ENCODE data around the gene GNA15.
A peak's percentile ranks its signal among the peaks of the same experiment; 100 is the strongest.

GNA15 gene

DNA sequence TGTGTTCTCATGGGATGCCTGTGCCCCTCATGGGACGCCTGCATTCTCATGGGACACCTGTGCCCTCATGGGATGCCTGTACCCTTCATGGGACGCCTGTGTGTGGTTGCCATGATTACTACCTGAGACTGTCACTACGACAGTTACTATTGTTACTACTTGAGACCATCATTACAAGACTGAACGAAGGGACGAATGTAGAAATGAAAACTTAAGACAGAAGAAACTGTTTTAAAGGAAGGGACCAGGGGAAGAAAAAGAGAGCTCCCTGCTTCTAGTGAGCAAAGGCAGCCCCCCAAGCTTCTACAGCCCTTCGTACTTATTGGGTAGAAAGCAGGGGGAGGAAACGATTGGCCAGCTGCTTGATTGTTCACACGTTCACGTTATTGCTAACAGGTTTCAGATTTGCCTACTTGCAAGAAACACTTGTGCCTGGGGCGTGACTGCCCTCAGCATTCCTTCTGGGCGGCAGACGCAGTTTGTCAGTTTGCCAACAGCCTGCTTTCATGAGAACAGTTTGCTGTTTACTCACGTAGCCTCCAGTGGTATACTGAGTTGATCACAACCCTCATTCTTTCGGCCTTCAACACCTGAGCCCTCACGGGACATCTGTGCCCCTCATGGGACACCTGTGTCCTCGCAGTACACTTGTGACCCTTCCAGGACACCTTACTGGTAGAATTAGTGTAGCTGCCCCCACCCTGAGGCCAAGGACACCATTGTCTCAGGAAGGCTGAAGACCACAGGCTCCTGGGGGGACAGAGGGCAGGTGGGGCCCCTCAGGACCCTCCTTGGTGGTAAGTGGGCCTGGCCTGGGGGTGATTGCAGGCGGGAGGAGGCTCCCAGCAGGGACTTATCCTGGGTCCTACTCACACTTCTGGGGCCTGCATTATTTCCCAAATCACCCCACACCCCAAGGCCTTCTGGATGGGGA lies 40.2 kb downstream of the GNA15 start:
- DNase-seq (ENCODE audit: low read depth in 2 of 2): no peak

GRCh38 chr19:3176715-3177501 lies 41.1 kb downstream of the GNA15 start:
- DNase-seq (ENCODE audit: low read depth in 2 of 2): peak in 1 of 2 donors; percentile 68

DNA sequence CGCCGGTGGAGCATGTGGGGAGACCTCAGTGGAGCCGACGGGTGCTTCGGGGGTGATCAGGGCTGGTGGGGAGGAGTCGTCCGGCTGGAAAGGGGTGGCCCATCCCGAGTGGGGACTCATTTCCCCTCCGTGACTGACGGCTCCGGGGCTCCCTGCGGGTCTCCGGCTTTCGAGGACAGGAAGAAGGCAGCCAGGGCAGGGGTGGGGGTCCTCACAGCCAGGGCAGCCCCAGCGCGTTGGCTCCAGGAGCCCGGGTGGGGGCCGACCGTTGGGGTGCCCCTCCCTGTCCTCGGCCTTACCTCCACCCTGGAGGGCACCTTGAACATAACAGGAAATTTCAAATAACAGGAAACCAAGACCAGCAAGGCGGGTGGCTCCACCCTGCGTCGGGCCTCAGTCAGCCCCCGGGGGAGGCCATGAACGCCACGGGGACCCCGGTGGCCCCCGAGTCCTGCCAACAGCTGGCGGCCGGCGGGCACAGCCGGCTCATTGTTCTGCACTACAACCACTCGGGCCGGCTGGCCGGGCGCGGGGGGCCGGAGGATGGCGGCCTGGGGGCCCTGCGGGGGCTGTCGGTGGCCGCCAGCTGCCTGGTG lies 42.6 kb downstream of the GNA15 start, which contains the start of gene S1PR4:
Gene S1PR4, plus strand, starts transcription at position 393 of the 596 bp plus-strand sequence. Its CDS starts 24 bp downstream, at position 417.
- peak in 1 of 2 donors; percentile 51 for DNase-seq (ENCODE audit: low read depth in 2 of 2)

GRCh38 chr19:3178973-3179738 lies 43.3 kb downstream of the GNA15 start:
- no peak for DNase-seq (ENCODE audit: low read depth in 2 of 2)

DNA sequence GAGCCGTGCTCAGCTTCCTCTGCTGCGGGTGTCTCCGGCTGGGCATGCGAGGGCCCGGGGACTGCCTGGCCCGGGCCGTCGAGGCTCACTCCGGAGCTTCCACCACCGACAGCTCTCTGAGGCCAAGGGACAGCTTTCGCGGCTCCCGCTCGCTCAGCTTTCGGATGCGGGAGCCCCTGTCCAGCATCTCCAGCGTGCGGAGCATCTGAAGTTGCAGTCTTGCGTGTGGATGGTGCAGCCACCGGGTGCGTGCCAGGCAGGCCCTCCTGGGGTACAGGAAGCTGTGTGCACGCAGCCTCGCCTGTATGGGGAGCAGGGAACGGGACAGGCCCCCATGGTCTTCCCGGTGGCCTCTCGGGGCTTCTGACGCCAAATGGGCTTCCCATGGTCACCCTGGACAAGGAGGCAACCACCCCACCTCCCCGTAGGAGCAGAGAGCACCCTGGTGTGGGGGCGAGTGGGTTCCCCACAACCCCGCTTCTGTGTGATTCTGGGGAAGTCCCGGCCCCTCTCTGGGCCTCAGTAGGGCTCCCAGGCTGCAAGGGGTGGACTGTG lies 44.0 kb downstream of the GNA15 start:
- no peak for DNase-seq (ENCODE audit: low read depth in 2 of 2)

DNA sequence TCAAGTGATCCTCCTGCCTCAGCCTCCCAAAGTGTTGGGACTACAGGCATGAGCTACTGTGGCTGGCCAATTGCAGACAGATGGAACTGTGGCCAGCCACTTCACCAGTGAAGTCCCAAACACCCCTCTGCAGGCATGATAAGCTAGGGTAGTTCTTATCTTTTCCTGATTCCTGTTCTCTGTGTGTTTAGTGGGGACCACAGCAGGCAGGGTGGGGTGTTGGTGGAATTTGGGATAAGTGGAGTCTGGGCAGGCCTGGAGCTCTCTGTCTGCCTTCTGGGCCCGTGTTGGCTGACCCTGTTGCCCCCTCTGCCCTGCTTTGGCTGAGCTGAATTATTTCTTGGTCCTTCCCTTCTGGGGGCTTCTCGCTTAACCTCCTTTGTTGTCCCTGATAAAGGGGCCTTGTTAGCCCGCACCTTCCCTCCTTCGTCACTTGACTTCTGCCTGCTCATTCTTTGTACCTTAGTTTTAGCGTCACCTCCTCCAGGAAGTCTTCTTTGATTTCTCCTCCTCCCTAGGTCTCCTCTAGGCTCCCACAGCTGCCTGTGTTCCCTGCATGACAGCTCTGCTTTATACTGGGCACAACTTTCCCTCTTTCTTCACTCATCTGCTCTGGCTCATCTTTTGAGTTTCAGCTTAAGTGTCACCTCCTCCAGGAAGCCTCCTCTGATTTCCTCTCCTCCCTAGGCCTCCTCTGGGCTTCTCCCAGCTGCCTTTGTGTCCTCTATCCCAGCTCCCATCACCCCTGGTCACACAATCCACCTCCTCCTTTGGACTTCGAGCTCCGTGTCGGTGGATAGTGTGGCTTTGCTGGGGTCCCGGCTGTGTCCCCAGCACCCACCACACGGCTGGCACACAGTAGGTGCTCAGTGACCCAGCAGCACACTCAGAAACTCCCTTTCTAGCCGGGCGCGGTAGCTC lies 48.1 kb downstream of the GNA15 start:
- no peak for DNase-seq (ENCODE audit: low read depth in 2 of 2)

DNA sequence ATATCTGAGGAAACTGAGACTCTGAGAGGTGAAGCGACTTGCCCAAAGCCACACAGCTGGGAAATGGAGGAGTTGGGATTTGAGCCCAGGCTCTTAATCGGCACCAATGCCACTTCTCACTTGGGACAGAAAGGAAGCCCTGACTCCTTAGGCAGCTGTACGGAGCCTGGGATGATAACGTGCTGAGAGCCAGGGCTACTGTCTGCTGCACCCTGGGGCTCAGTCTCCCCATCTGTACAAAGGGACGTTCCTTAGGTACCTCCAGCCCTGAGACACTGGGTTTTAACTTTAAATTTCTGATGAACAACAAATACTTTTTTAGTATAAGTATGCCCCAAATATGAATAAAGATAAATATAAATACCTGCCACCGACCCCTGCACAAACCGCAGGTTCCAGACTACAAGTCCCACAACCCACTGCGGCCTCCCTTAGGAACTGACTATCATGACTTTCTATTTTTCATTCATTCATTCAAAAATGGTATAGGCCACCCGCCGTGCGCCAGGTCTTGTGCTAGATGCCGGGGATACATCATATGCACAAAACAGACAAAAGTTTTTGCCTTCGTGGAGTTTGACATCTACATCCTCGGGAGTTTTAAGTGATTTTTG lies 49.1 kb downstream of the GNA15 start:
- peak in 1 of 2 donors; percentile 64 for DNase-seq (ENCODE audit: low read depth in 2 of 2)

- DNase-seq (ENCODE audit: low read depth in 2 of 2): peak; percentile 88 to 91
These were observed 49.8 kb downstream of the GNA15 start, which contains the start of gene NCLN for GRCh38 chr19:3185461-3186159. NCLN (plus strand) TSS chr19:3185930; CDS start chr19:3186031, 101 bp downstream.

DNA sequence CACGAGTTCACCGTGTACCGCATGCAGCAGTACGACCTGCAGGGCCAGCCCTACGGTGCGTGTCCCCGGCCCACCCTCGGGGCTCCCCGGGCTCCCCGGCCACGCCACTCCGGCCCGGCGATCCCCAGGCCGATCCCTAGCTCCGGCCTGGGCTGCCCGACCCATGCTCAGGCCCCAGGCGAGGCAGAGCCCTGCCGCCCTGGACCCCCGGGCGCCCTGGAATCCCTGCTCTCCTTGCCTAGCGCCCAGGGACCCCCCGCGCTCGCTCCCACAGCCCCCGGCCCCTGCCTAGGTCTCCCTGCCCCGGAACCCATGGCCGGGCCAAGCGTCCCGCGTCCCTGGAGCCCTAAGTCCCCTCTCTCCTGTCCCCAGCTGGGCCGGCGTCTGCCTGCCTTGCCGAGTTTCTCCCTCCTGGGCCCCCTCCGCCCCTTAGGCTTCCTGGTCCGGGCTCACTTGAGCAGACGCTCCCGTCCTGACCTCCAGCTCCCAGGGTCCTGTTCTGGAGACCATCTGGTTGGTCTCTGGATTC lies 50.4 kb downstream of the GNA15 start:
- DNase-seq (ENCODE audit: low read depth in 2 of 2): no peak

DNA sequence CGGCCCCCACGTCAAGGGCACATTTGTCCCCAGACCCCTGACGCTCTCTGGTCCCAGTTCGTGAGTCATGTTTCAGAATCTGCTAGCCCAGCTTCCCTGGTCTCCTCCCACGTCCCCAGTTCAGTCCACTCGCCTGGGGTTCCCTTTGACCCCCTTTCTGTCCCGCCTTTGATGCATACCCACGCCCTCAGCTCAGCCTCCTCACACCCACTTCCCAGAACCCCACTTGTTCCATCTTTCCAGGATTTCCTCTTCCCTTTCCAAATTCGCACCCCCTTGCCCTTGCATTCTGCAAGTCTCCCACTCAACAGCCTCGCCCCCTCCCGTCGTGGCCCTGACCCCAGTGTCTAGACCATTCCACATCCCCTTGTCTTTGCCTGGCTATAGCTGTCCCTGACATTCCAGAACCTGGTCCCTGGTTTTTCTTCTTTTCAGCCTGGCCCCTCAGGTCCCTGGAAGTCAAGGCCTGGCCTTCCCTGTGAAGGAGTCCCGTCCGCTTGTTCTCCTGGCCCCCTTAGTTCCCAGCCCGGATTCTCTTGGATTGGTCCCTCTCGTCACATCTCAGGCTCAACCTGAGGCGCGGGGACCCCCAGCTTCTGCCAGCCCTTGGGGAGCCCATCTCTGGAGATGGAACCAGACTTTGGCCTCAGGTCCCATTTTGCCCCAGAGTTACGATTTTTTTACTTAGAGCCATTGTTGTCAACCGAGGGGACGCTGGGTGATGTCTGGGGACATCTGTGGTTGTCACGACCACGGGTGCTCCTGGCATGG lies 51.2 kb downstream of the GNA15 start:
- DNase-seq (ENCODE audit: low read depth in 2 of 2): no peak

DNA sequence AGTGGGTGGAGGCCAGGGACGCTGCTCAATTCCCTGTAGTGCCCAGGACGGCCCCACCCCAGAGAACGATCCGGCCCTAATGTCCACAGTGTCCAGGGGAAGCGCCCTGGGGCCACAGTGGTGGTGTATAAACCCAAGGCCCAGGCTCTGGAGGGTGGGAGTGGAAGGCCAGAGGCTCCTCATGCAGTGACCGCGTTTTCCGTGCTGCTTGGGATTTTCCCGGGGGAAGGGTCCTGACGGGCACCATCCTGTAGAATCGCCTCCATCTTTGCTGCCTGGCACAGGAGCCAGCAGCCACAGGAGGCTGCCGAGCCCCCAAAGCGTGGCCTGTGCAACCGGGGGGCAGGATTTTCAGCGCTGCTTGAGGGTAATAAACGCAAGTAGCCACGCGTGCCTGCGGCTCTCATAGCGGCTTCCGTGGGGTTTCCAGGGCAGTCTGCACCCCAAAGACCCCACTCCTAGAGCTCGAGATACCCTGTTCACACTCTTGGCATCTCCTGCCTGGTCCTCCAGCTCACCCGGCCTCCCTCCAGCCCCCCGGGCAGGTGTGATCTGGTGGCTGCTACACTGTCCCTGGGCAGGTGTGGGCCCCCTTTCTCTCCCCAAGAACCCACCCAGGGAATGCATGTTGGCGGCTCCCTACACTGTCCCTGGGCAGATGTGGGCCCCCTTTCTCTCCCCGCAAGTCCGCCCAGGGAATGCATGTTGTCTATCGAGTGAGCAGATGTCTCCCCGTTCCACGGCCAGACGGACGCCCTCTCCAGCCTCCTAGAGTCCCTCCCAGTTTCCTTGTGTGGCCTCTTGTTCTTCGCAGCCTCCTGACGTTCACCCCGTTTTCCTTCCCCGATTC lies 52.1 kb downstream of the GNA15 start:
- no peak for DNase-seq (ENCODE audit: low read depth in 2 of 2)

- DNase-seq (ENCODE audit: low read depth in 2 of 2): no peak
These were observed 53.1 kb downstream of the GNA15 start for GRCh38 chr19:3188627-3189596.

DNA sequence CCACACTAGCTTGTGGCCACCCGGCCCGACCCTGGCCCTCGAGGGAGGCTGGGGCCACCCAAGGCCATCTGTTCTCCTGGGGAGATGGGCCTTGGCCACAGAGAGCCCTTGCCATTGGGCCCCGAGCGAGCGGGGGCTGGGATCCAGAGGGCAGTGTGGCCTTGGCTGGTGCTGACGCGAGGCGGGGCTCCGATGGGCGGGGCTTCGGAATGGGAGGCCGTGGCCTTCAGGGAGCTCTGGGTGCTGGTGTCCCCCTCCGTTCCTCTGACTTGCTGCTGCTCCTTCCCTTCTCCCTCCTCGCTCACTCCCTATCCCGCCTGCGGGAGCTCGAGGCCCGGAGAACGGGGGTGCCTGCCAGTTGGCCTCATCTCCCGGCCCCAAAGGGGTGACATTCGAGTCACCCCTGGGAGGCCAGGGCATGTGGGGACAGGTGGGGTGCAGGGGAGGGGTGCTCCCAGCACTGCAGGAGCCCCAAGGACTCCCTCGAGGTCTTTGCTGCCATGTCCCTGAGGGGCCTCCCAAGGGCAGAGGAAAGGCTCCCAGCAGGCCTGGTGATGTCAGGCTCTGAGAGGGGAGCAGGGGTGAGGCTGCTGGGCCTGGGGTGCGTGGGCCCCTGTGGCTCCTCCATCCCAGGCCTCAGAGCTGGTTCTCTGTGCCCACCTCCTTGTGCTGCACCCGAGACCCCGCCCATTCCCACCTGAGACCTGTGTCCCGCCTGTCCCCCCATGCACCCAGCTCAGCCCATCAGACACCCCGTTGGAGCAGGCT lies 54.1 kb downstream of the GNA15 start:
- no peak for DNase-seq (ENCODE audit: low read depth in 2 of 2)

DNA sequence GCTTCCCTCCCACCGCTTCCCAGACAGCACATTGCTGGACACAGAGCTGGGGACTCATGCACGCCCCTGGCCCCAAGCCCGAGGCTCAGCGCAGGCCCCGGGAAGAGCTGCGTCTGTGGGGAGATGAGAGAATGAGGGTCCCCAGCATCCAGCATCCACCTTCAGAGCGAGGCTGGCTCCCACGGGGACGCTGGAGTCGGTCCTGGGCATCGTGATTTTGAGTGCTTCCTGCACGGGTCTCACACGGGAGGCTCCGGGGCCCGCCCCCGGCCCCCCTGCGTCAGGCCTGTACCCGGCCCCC lies 54.6 kb downstream of the GNA15 start:
- DNase-seq (ENCODE audit: low read depth in 2 of 2): no peak

Data from stimulated activated CD4-positive, alpha-beta T cell treated with anti-CD3 and anti-CD28 coated beads, Interleukin-15, amount 100 ng/mL, for 48 hours (primary cell).